ENCODE measurements around the gene PNKD.

- TF ChIP-seq CTCF (IDR thresholded peaks at IDR 0.05) (no peak), POLR2AphosphoS5 (IDR thresholded peaks at IDR 0.05) (no peak), EP300 (IDR thresholded peaks at IDR 0.05) (no peak)
Observed at GRCh38 chr2:218280260-218280870, 10.0 kb downstream of the PNKD start.

All from esophagus muscularis mucosa (tissue), 4 donors.